CD4-positive, alpha-beta memory T cell (primary cell): ENCODE results near the gene LGALS7. TPM values are rescaled to one million over a fixed set of nuclear protein-coding genes. Genes with fewer than 3 reads are reported as not detected.

Source experiments
- CTCF ChIA-PET: fragments of 350-600 bp; sonication (Branson Sonifier 250); formaldehyde crosslinking; loops from one replicate; lab custom pipeline; 2021; ENCODE audit warnings: inconsistent platforms; ENCODE audit not compliant: partially characterized antibody; lab: Charles Lee
- POLR2A ChIA-PET: fragments of 350-600 bp; sonication (Branson Sonifier 250); formaldehyde crosslinking; loops from one replicate; lab custom pipeline; 2021; ENCODE audit not compliant: partially characterized antibody; lab: Charles Lee
- DNase-seq, 5 donors: peaks; one replicate each; pipeline versions ENCODE4 v3.0.0 to v3.0.0-alpha.2; 2020 to 2022; ENCODE audit warnings: mixed read lengths in 1 of 5
- H3K27ac ChIP-seq: one replicate; pipeline ENCODE4 v1.7.0; 2013; ENCODE audit warnings: low read depth, low read length
- H3K27me3 ChIP-seq: 2 replicates; pipeline ENCODE4 v1.7.0; 2013; ENCODE audit warnings: mild to moderate bottlenecking, low read length, moderate library complexity; ENCODE audit not compliant: insufficient read depth
- H3K36me3 ChIP-seq: 2 replicates; pipeline ENCODE4 v1.7.0; 2013; ENCODE audit warnings: mild to moderate bottlenecking, low read length, moderate library complexity; ENCODE audit not compliant: insufficient read depth
- H3K4me1 ChIP-seq: 2 replicates; pipeline ENCODE4 v1.7.0; 2013; ENCODE audit warnings: mild to moderate bottlenecking, low read length, moderate library complexity; ENCODE audit not compliant: insufficient read depth
- H3K4me3 ChIP-seq, 2 donors: one replicate each; pipeline ENCODE4 v1.7.0; 2013; ENCODE audit warnings: low read length in 2 of 2, mild to moderate bottlenecking in 1 of 2
- H3K9me3 ChIP-seq, 2 donors: one replicate each; pipeline ENCODE4 v1.7.0; 2013; ENCODE audit warnings: low read length in 2 of 2, control low read depth in 1 of 2; ENCODE audit not compliant: control insufficient read depth in 1 of 2
- H3K27ac Mint-ChIP-seq, 7 donors: one replicate each; pipeline ENCODE4 v1.8.0; 2020 to 2021; ENCODE audit warnings: mixed read lengths in 7 of 7, mild to moderate bottlenecking in 6 of 7, inconsistent platforms in 3 of 7, moderate library complexity in 3 of 7
- H3K27me3 Mint-ChIP-seq, 2 donors: one replicate each; pipeline ENCODE4 v1.8.0; 2020 to 2021; ENCODE audit warnings: mixed read lengths in 2 of 2
- H3K36me3 Mint-ChIP-seq, 2 donors: one replicate each; pipeline ENCODE4 v1.8.0; 2020 to 2021; ENCODE audit warnings: mixed read lengths in 2 of 2, inconsistent platforms in 1 of 2, mild to moderate bottlenecking in 1 of 2
- H3K4me1 Mint-ChIP-seq, 4 donors: one replicate each; pipeline ENCODE4 v1.8.0; 2020 to 2021; ENCODE audit warnings: mixed read lengths in 4 of 4, mild to moderate bottlenecking in 1 of 4
- H3K4me3 Mint-ChIP-seq, 8 donors: one replicate each; pipeline ENCODE4 v1.8.0; 2020 to 2021; ENCODE audit warnings: mixed read lengths in 8 of 8, mild to moderate bottlenecking in 7 of 8, moderate library complexity in 6 of 8, inconsistent platforms in 3 of 8
- H3K9me3 Mint-ChIP-seq, 8 donors: one replicate each; pipeline ENCODE4 v1.8.0; 2020 to 2021; ENCODE audit warnings: mixed read lengths in 8 of 8, mild to moderate bottlenecking in 5 of 8, inconsistent platforms in 3 of 8, moderate library complexity in 1 of 8
- intact Hi-C: fragments of 100-400 bp; cut with micrococcal nuclease; formaldehyde crosslinking; loops from one replicate; pipeline ENCODE4 v1.15.1; 2023
- polyA plus RNA-seq, 2 donors: library from polyadenylated mRNA; unstranded; fragments of 300-500 nt; fragmentation: Illumina TruSeq; gene quantifications; one replicate each; pipeline ENCODE4 v1.2.3, GENCODE V29; 2021
- total RNA-seq, 2 experiments: library from RNA; stranded (reverse); gene quantifications; one replicate each; pipeline ENCODE4 v1.2.3, GENCODE V29; 2021

The LGALS7 gene
- total and polyA plus RNA-seq, 4 experiments from 2014 or later: not detected

GRCh38 chr19:38735257-38735686, 38.0 kb downstream of the LGALS7 start:
- Mint-ChIP-seq H3K4me3 (peak overlapping the region; percentile 74 to 89 (median 82)), H3K36me3 (peaks cover 0 to 14% of the 10 kb centered on the region in 2 donors), H3K4me1 (peaks cover 24 to 73% (median 45%) of the 10 kb centered on the region in 4 donors), H3K9me3 (no peaks in the 10 kb centered on the region), H3K27ac (peak overlapping the region; percentile 76 to 94 (median 89)), H3K27me3 (peaks cover 0 to 2% of the 10 kb centered on the region in 2 donors)
- ChIA-PET CTCF (interaction anchor here (0.9 to 3.3 kb wide), 8 partner anchors 11 to 196 kb away, joined by 3 to 18 read pairs (median 6); partner anchors contain the start of genes MRPS12, NFKBIB, SARS2 and SIRT2), POLR2A (interaction anchor here (1.2 to 3.2 kb wide), 17 partner anchors 9 to 348 kb away, joined by 3 to 36 read pairs (median 7); partner anchors contain the start of genes ACTN4, CAPN12, ECH1 and EIF3K)
- no peaks in the 10 kb centered on the region for H3K9me3 ChIP-seq
- intact Hi-C loops: loop anchor here (1.0 to 2.0 kb wide), 2 partner anchors 88 to 98 kb away; partner anchors contain the start of gene ACTN4
- H3K27ac ChIP-seq: peak overlapping the region; percentile 53
- H3K36me3 ChIP-seq: no peaks in the 10 kb centered on the region
- H3K4me3 ChIP-seq: peak overlapping the region; percentile 2 to 38
- H3K27me3 ChIP-seq: no peaks in the 10 kb centered on the region
- peak; percentile 49 to 71 (median 53) for DNase-seq
- peaks cover 56% of the 10 kb centered on the region for H3K4me1 ChIP-seq

GRCh38 chr19:38734426-38735256, 38.7 kb downstream of the LGALS7 start:
- peak; percentile 36 to 59 (median 47) for DNase-seq
- H3K4me3 ChIP-seq: peak overlapping the region; percentile 2 to 38
- intact Hi-C loops: loop anchor here (1.0 to 5.0 kb wide), 4 partner anchors 88 to 332 kb away; partner anchors contain the start of genes ACTN4, FAM98C, MRPS12 and SARS2
- Mint-ChIP-seq H3K36me3 (peaks cover 0 to 19% of the 10 kb centered on the region in 2 donors), H3K9me3 (no peaks in the 10 kb centered on the region), H3K4me1 (peaks cover 24 to 73% (median 44%) of the 10 kb centered on the region in 4 donors), H3K27me3 (peaks cover 0 to 2% of the 10 kb centered on the region in 2 donors), H3K4me3 (peak overlapping the region; percentile 74 to 89 (median 82)), H3K27ac (peak overlapping the region; percentile 81 to 94 (median 90))
- no peaks in the 10 kb centered on the region for H3K9me3 ChIP-seq
- no peaks in the 10 kb centered on the region for H3K36me3 ChIP-seq
- no peaks in the 10 kb centered on the region for H3K27me3 ChIP-seq
- peaks cover 53% of the 10 kb centered on the region for H3K4me1 ChIP-seq
- POLR2A ChIA-PET: interaction anchor here (1.0 to 3.2 kb wide), 21 partner anchors 8 to 347 kb away, joined by 3 to 36 read pairs (median 6); partner anchors contain the start of genes ACTN4, CAPN12, ECH1 and EIF3K
- CTCF ChIA-PET: interaction anchor here (0.6 to 3.3 kb wide), 11 partner anchors 10 to 196 kb away, joined by 3 to 18 read pairs (median 5); partner anchors contain the start of genes ACTN4, MRPS12, NFKBIB and SARS2
- peak overlapping the region; percentile 53 for H3K27ac ChIP-seq

GRCh38 chr19:38734176-38734425, 39.2 kb downstream of the LGALS7 start:
- DNase-seq: no peak
- Mint-ChIP-seq H3K27me3 (peaks cover 0 to 2% of the 10 kb centered on the region in 2 donors), H3K4me3 (peak overlapping the region; percentile 74 to 89 (median 82)), H3K27ac (peak overlapping the region; percentile 81 to 94 (median 90)), H3K4me1 (peaks cover 25 to 72% (median 42%) of the 10 kb centered on the region in 4 donors), H3K36me3 (peaks cover 0 to 21% of the 10 kb centered on the region in 2 donors), H3K9me3 (no peaks in the 10 kb centered on the region)
- ChIA-PET POLR2A (interaction anchor here (1.0 to 3.2 kb wide), 17 partner anchors 8 to 331 kb away, joined by 3 to 36 read pairs (median 7); partner anchors contain the start of genes ECH1, EIF3K, FAM98C and HNRNPL), CTCF (interaction anchor here (1.3 to 3.3 kb wide), 9 partner anchors 10 to 197 kb away, joined by 3 to 18 read pairs (median 5); partner anchors contain the start of genes ACTN4, MRPS12, NFKBIB and SARS2)
- Histone ChIP-seq H3K27ac (peak overlapping the region; percentile 53), H3K36me3 (no peaks in the 10 kb centered on the region), H3K4me1 (peaks cover 49% of the 10 kb centered on the region), H3K27me3 (no peaks in the 10 kb centered on the region), H3K4me3 (peak overlapping the region in 1 of 2 donors; percentile 38), H3K9me3 (no peaks in the 10 kb centered on the region)
- intact Hi-C loops: loop anchor here (1.0 to 5.0 kb wide), 3 partner anchors 87 to 332 kb away; partner anchors contain the start of genes ACTN4, FAM98C, MRPS12 and SARS2

- Mint-ChIP-seq H3K4me3 (peak overlapping the region in 6 of 8 donors; percentile 28 to 89 (median 82)), H3K27me3 (peaks cover 0 to 2% of the 10 kb centered on the region in 2 donors), H3K9me3 (no peaks in the 10 kb centered on the region), H3K27ac (peak overlapping the region; percentile 81 to 94 (median 90)), H3K36me3 (peaks cover 0 to 21% of the 10 kb centered on the region in 2 donors), H3K4me1 (peaks cover 24 to 68% (median 39%) of the 10 kb centered on the region in 4 donors)
- ChIA-PET POLR2A (interaction anchor here (0.8 to 3.2 kb wide), 14 partner anchors 18 to 197 kb away, joined by 3 to 36 read pairs (median 6); partner anchors contain the start of genes ECH1, HNRNPL, MRPS12 and NFKBIB), CTCF (interaction anchor here (1.1 to 3.3 kb wide), 12 partner anchors 9 to 331 kb away, joined by 3 to 18 read pairs (median 5); partner anchors contain the start of genes ACTN4, ECH1, FAM98C and MRPS12)
- Histone ChIP-seq H3K9me3 (no peaks in the 10 kb centered on the region), H3K36me3 (no peaks in the 10 kb centered on the region), H3K27ac (peak overlapping the region; percentile 53), H3K4me3 (peak overlapping the region in 1 of 2 donors; percentile 38), H3K4me1 (peaks cover 45% of the 10 kb centered on the region), H3K27me3 (no peaks in the 10 kb centered on the region)
- intact Hi-C loops: loop anchor here (1.0 to 5.0 kb wide), 3 partner anchors 87 to 331 kb away; partner anchors contain the start of genes ACTN4, FAM98C, MRPS12 and SARS2
- DNase-seq: no peak
These were observed 39.7 kb downstream of the LGALS7 start for GRCh38 chr19:38733493-38734175.

GRCh38 chr19:38733241-38733492, 40.1 kb downstream of the LGALS7 start:
- Mint-ChIP-seq H3K4me1 (peaks cover 22 to 64% (median 38%) of the 10 kb centered on the region in 4 donors), H3K9me3 (no peaks in the 10 kb centered on the region), H3K27ac (peak overlapping the region; percentile 81 to 93 (median 89)), H3K27me3 (peaks cover 0 to 2% of the 10 kb centered on the region in 2 donors), H3K4me3 (peak overlapping the region in 1 of 8 donors; percentile 89), H3K36me3 (peaks cover 0 to 21% of the 10 kb centered on the region in 2 donors)
- intact Hi-C loops: loop anchor here (5.0 kb wide), 1 partner anchor 331 kb away; the partner anchor contains the start of gene FAM98C
- Histone ChIP-seq H3K4me3 (no peak overlapping the region), H3K27ac (peak overlapping the region; percentile 53), H3K4me1 (peaks cover 40% of the 10 kb centered on the region), H3K36me3 (no peaks in the 10 kb centered on the region), H3K9me3 (no peaks in the 10 kb centered on the region), H3K27me3 (no peaks in the 10 kb centered on the region)
- ChIA-PET CTCF (interaction anchor here (1.1 to 3.3 kb wide), 7 partner anchors 36 to 330 kb away, joined by 3 to 18 read pairs (median 4); partner anchors contain the start of genes ACTN4, ECH1, FAM98C and MRPS12), POLR2A (interaction anchor here (0.8 to 3.2 kb wide), 7 partner anchors 37 to 198 kb away, joined by 3 to 36 read pairs (median 6); partner anchors contain the start of genes HNRNPL, MRPS12 and SARS2)
- DNase-seq: no peak

- Mint-ChIP-seq H3K4me3 (peak overlapping the region in 2 of 8 donors; percentile 21 to 26), H3K4me1 (peaks cover 18 to 63% (median 31%) of the 10 kb centered on the region in 4 donors), H3K9me3 (no peaks in the 10 kb centered on the region), H3K27ac (peak overlapping the region in 6 of 7 donors; percentile 57 to 87 (median 80)), H3K36me3 (peaks cover 0 to 28% of the 10 kb centered on the region in 2 donors), H3K27me3 (no peaks in the 10 kb centered on the region)
- POLR2A ChIA-PET: interaction anchor here (1.2 kb wide), 1 partner anchor 91 kb away, joined by 3 read pairs; no protein-coding TSS in a partner anchor
- Histone ChIP-seq H3K4me1 (peaks cover 33% of the 10 kb centered on the region), H3K27ac (no peak overlapping the region), H3K9me3 (no peaks in the 10 kb centered on the region), H3K36me3 (peaks cover 2% of the 10 kb centered on the region), H3K27me3 (no peaks in the 10 kb centered on the region), H3K4me3 (no peak overlapping the region)
- DNase-seq: no peak
- CTCF ChIA-PET: interaction anchor here (1.3 to 2.3 kb wide), 2 partner anchors 198 to 329 kb away, joined by 3 to 13 read pairs; partner anchors contain the start of genes FAM98C, MRPS12 and SARS2
- intact Hi-C loops: loop anchor here (5.0 kb wide), 1 partner anchor 329 kb away; the partner anchor contains the start of gene FAM98C
These were observed 41.5 kb downstream of the LGALS7 start for GRCh38 chr19:38731654-38732301.
